Ascending aorta (tissue), 2 donors: ENCODE measurements around the gene SMIM31. TPM values are rescaled to one million over a fixed set of nuclear protein-coding genes. Genes with fewer than 3 reads are reported as not detected.

Source experiments
- DNase-seq, 2 donors: peaks; one replicate each; pipeline ENCODE4 v3.0.0-alpha.2; 2019; ENCODE audit warnings: low spot score in 2 of 2
- H3K27ac ChIP-seq, 2 donors: fragments of 200-600 bp; sonication (generic); one replicate each; pipeline ENCODE4 v1.5.1; 2016 to 2017; ENCODE audit warnings: mild to moderate bottlenecking in 1 of 2
- H3K27me3 ChIP-seq: fragments of 200-600 bp; sonication (generic); one replicate; pipeline ENCODE4 v1.5.1; 2017
- H3K36me3 ChIP-seq, 2 donors: fragments of 200-600 bp; sonication (generic); one replicate each; pipeline ENCODE4 v1.5.1; 2016
- H3K4me1 ChIP-seq, 2 donors: fragments of 200-600 bp; sonication (generic); one replicate each; pipeline ENCODE4 v1.5.1; 2016 to 2017; ENCODE audit warnings: mild to moderate bottlenecking in 1 of 2
- H3K4me3 ChIP-seq, 2 donors: fragments of 200-600 bp; sonication (generic); one replicate each; pipeline ENCODE4 v1.5.1; 2016 to 2017; ENCODE audit warnings: mild to moderate bottlenecking in 1 of 2
- H3K9me3 ChIP-seq, 2 donors: fragments of 200-600 bp; sonication (generic); one replicate each; pipeline ENCODE4 v1.5.1; 2016
- intact Hi-C: fragments of 100-400 bp; cut with DNase I; formaldehyde crosslinking; loops from one replicate; pipeline ENCODE4 v1.15.1; 2023
- total RNA-seq: library from RNA; depleted of rRNA; stranded (reverse); fragments of >200 nt; gene quantifications from one replicate; pipeline ENCODE4 v1.1.0, GENCODE V29; 2016
- TF ChIP-seq, protein P1 (sequence below), 3 experiments: fragments of 200-600 bp in 2 of 3; fragments of 450-650 bp in 1 of 3; sonication (generic) in 2 of 3; IDR thresholded peaks; one replicate each; pipeline ENCODE4 v1.5.1; 2016 to 2019; ENCODE audit warnings: antibody characterized with exemption in 3 of 3, mild to moderate bottlenecking in 1 of 3, moderate library complexity in 1 of 3

The SMIM31 gene
- total RNA-seq, 1 donor from 2014 or later: not detected

- Histone ChIP-seq H3K4me1 (no peaks in the 10 kb centered on the region), H3K4me3 (no peak overlapping the region), H3K27me3 (no peaks in the 10 kb centered on the region), H3K27ac (no peak overlapping the region), H3K9me3 (no peaks in the 10 kb centered on the region), H3K36me3 (no peaks in the 10 kb centered on the region)
- TF ChIP-seq, protein P1, sequence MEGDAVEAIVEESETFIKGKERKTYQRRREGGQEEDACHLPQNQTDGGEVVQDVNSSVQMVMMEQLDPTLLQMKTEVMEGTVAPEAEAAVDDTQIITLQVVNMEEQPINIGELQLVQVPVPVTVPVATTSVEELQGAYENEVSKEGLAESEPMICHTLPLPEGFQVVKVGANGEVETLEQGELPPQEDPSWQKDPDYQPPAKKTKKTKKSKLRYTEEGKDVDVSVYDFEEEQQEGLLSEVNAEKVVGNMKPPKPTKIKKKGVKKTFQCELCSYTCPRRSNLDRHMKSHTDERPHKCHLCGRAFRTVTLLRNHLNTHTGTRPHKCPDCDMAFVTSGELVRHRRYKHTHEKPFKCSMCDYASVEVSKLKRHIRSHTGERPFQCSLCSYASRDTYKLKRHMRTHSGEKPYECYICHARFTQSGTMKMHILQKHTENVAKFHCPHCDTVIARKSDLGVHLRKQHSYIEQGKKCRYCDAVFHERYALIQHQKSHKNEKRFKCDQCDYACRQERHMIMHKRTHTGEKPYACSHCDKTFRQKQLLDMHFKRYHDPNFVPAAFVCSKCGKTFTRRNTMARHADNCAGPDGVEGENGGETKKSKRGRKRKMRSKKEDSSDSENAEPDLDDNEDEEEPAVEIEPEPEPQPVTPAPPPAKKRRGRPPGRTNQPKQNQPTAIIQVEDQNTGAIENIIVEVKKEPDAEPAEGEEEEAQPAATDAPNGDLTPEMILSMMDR (IDR thresholded peaks at IDR 0.05): no peak
- intact Hi-C loops: no loop called here
- DNase-seq: no peak
Observed at GRCh38 chr4:164821711-164822110, 67.8 kb downstream of the SMIM31 start.

DNA sequence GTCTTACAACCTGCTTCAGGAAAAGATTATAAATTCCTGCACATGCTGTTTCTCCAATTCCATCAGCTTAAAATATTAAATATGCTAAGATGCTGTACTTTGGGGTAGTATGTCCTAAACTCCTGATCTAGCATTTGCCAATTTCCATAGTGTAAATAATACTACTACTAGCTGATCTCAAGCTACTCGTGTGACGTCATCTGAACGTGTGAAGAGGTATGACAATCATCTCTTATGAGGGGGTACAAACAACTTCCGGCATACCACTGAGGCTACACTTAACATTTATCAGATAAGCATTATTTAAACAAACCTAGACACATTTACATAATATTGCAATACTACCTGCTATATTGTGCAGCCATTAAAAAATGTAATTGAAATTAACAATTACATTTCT, 70.7 kb downstream of the SMIM31 start:
- intact Hi-C loops: no loop called here
- H3K4me1 ChIP-seq: no peaks in the 10 kb centered on the region
- no peaks in the 10 kb centered on the region for H3K27me3 ChIP-seq
- no peak overlapping the region for H3K27ac ChIP-seq
- H3K36me3 ChIP-seq: no peaks in the 10 kb centered on the region
- H3K9me3 ChIP-seq: no peaks in the 10 kb centered on the region
- H3K4me3 ChIP-seq: no peak overlapping the region
- DNase-seq: no peak
- TF ChIP-seq, protein P1 (IDR thresholded peaks at IDR 0.05): no peak

- no peaks in the 10 kb centered on the region for H3K27me3 ChIP-seq
- H3K36me3 ChIP-seq: no peaks in the 10 kb centered on the region
- TF ChIP-seq, protein P1 (IDR thresholded peaks at IDR 0.05): no peak
- no peak overlapping the region for H3K27ac ChIP-seq
- no peaks in the 10 kb centered on the region for H3K9me3 ChIP-seq
- no peak for DNase-seq
- H3K4me1 ChIP-seq: no peaks in the 10 kb centered on the region
- intact Hi-C loops: no loop called here
- H3K4me3 ChIP-seq: no peak overlapping the region
Observed at GRCh38 chr4:164828955-164829354, 75.0 kb downstream of the SMIM31 start.

- intact Hi-C loops: no loop called here
- no peaks in the 10 kb centered on the region for H3K27me3 ChIP-seq
- no peaks in the 10 kb centered on the region for H3K9me3 ChIP-seq
- H3K36me3 ChIP-seq: no peaks in the 10 kb centered on the region
- no peak for DNase-seq
- H3K27ac ChIP-seq: no peak overlapping the region
- TF ChIP-seq, protein P1 (IDR thresholded peaks at IDR 0.05): no peak
- H3K4me3 ChIP-seq: no peak overlapping the region
- H3K4me1 ChIP-seq: no peaks in the 10 kb centered on the region
Observed at GRCh38 chr4:164846566-164846965, 92.6 kb downstream of the SMIM31 start.

GRCh38 chr4:164847016-164847415, 93.1 kb downstream of the SMIM31 start:
- no peaks in the 10 kb centered on the region for H3K4me1 ChIP-seq
- H3K9me3 ChIP-seq: no peaks in the 10 kb centered on the region
- H3K27me3 ChIP-seq: no peaks in the 10 kb centered on the region
- no peaks in the 10 kb centered on the region for H3K36me3 ChIP-seq
- TF ChIP-seq, protein P1 (IDR thresholded peaks at IDR 0.05): no peak
- DNase-seq: no peak
- no peak overlapping the region for H3K27ac ChIP-seq
- intact Hi-C loops: no loop called here
- no peak overlapping the region for H3K4me3 ChIP-seq

GRCh38 chr4:164847967-164848649, 94.2 kb downstream of the SMIM31 start:
- Histone ChIP-seq H3K36me3 (no peaks in the 10 kb centered on the region), H3K27ac (no peak overlapping the region), H3K4me1 (no peaks in the 10 kb centered on the region), H3K9me3 (no peaks in the 10 kb centered on the region), H3K27me3 (no peaks in the 10 kb centered on the region), H3K4me3 (no peak overlapping the region)
- intact Hi-C loops: no loop called here
- DNase-seq: no peak
- TF ChIP-seq, protein P1 (IDR thresholded peaks at IDR 0.05): no peak
